IPS DF 19.7 (cell line): Measurements from ENCODE around the gene C19orf18.

ENCODE experiments used
- DNase-seq: peaks from one replicate; pipeline ENCODE4 v3.0.0-alpha.2; 2013; ENCODE audit warnings: low read depth, low spot score

C19orf18 gene

GRCh38 chr19:57947419-57948134, 26.8 kb downstream of the C19orf18 start, which contains the start of gene ZNF256:
Gene ZNF256 (minus strand): TSS chr19:57947706. CDS start chr19:57947474, 232 bp downstream.
- DNase-seq, result peak; percentile 92

- no peak for DNase-seq
These were observed 27.3 kb downstream of the C19orf18 start for GRCh38 chr19:57947088-57947418.

DNA sequence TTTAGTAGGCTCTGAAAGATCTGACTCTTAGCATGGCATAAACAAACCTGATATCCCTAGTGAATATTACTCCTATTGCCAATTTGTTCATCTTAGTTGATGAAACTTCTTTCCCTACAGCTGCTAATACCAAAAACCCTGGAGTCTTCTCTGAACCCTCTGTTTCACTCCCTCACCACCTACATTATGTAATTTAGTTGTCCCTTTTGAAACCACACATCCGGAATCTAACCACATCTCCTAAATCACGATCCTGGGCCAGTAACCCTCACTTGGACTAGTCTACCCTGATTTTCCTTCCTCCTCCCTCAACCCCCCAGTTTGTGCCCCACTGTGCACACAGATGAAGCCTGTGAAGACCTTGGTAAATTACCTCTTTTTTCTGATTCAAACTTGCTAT, 28.0 kb downstream of the C19orf18 start:
- no peak for DNase-seq

DNA sequence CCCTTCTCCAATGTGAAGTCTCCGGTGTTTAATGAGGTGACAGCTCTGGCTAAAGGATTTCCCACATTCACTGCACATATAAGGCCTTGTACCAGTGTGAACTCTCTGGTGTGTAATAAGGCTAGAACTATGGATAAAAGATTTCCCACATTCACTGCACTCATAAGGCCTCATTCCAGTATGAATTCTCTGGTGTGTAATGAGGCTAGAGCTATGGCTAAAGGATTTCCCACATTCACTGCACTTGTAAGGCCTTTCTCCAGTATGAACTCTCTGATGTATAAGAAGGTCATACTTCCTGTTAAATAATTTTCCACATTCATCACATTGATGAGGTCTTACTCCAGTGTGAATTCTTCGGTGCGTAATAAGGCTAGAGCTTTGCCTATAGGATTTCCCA, 32.7 kb downstream of the C19orf18 start:
- no peak for DNase-seq

- no peak for DNase-seq
These were observed 38.6 kb downstream of the C19orf18 start for GRCh38 chr19:57935731-57936130.

GRCh38 chr19:57934820-57935665, 39.3 kb downstream of the C19orf18 start, which contains the start of gene ZNF418:
Gene ZNF418 (minus strand): TSS chr19:57935402. CDS start chr19:57933822, 1,580 bp downstream.
- DNase-seq, result peak; percentile 94

- DNase-seq, result no peak
These were observed 46.7 kb downstream of the C19orf18 start for GRCh38 chr19:57927587-57927986.

- DNase-seq, result peak; percentile 98
These were observed 58.0 kb downstream of the C19orf18 start, which contains the start of gene ZNF417 for GRCh38 chr19:57916168-57916995. Gene ZNF417 (minus strand): TSS chr19:57916592. CDS start chr19:57916411, 181 bp downstream.

GRCh38 chr19:57914531-57914930, 59.8 kb downstream of the C19orf18 start:
- DNase-seq, result no peak
